Heart right ventricle (tissue), 16 donors: ENCODE results near the gene SLAMF9. TPM values are rescaled to one million over a fixed set of nuclear protein-coding genes. Genes with fewer than 3 reads are reported as not detected.

Experiments
- ATAC-seq, 8 donors: fragments of 200-7000 bp; cut with Tn5 transposase; one replicate each; pipeline ENCODE4 v1.9.1; 2020; ENCODE audit warnings: mild to moderate bottlenecking in 8 of 8, moderate library complexity in 8 of 8, moderate number of reproducible peaks in 1 of 8
- DNase-seq, 2 donors: peaks; one replicate each; pipeline ENCODE4 v3.0.0-alpha.2; 2020
- H3K27ac ChIP-seq, 10 donors: fragments of 200-600 bp; sonication (generic) in 2 of 10; one replicate each; pipeline versions ENCODE4 v1.5.0 to v1.8.0; 2020 to 2022; ENCODE audit warnings: mild to moderate bottlenecking in 3 of 10
- H3K27me3 ChIP-seq, 7 donors: fragments of 200-600 bp; one replicate each; pipeline ENCODE4 v1.8.0; 2021 to 2022; ENCODE audit warnings: mild to moderate bottlenecking in 2 of 7
- H3K36me3 ChIP-seq, 9 donors: fragments of 200-600 bp; sonication (generic) in 1 of 9; one replicate each; pipeline versions ENCODE4 v1.5.0 to v1.8.0; 2020 to 2022; ENCODE audit warnings: mild to moderate bottlenecking in 2 of 9
- H3K4me1 ChIP-seq, 9 donors: fragments of 200-600 bp; sonication (generic) in 1 of 9; one replicate each; pipeline versions ENCODE4 v1.5.0 to v1.8.0; 2020 to 2022; ENCODE audit warnings: mild to moderate bottlenecking in 4 of 9
- H3K4me3 ChIP-seq, 10 donors: fragments of 200-600 bp; sonication (generic) in 2 of 10; one replicate each; pipeline versions ENCODE4 v1.5.0 to v1.8.0; 2020 to 2022; ENCODE audit warnings: mild to moderate bottlenecking in 7 of 10, moderate library complexity in 2 of 10
- H3K9me3 ChIP-seq, 11 donors: fragments of 200-600 bp in 10 of 11; sonication (generic) in 2 of 11; one replicate each; pipeline versions ENCODE4 v1.5.0 to v1.8.0; 2013 to 2022; ENCODE audit warnings: mild to moderate bottlenecking in 2 of 11, control low read depth in 1 of 11, moderate library complexity in 1 of 11
- CTCF ChIP-seq, 9 donors: fragments of 200-600 bp; sonication (generic) in 2 of 9; IDR thresholded peaks; one replicate each; pipeline versions ENCODE4 v1.5.0 to v1.8.0; 2021 to 2022; ENCODE audit warnings: antibody characterized with exemption in 9 of 9, mild to moderate bottlenecking in 5 of 9, moderate library complexity in 1 of 9
- WGBS, 2 donors: extraction: QIAGEN DNeasy Blood & Tissue Kit; methylation state at CpG; one replicate each; pipeline ENCODE4 v1.1.7; 2013; ENCODE audit warnings: inconsistent platforms in 1 of 2; 5-methylcytosine and 5-hydroxymethylcytosine counted together
- intact Hi-C, 10 donors: fragments of 100-400 bp; cut with DNase I; formaldehyde crosslinking; loops; one replicate each; pipeline versions ENCODE4 v1.11.1 to v1.14.2; 2022
- polyA plus RNA-seq, 2 donors: library from polyadenylated mRNA; stranded (reverse); fragments of 200-250 nt; gene quantifications; one replicate each; pipeline ENCODE4 v1.2.3, GENCODE V29; 2013
- total RNA-seq, 10 donors: library from RNA; stranded (reverse); fragmentation: NEBNext Ultra II Directional in 3 of 10; extraction: Animal tissue kit (Norgen Biotek cat#: 25700) in 3 of 10; gene quantifications; one replicate each; pipeline versions ENCODE4 v1.2.1 to v1.2.4, GENCODE V29; 2021 to 2023
- donor health status: Arrhythmogenic right ventricular cardiomyopathy.
- donor health status: ischemic (EF 13 %, LVEDD 7.1; RV severe dilation, severe dysfunction).
- donor health status: healthy with polysubstance abuse.
- donor health status: DM: no; HTN: yes; CAD: no.
- donor health status: DM: no; HTN: no; CAD: no.
- donor health status: ischemic (EF 25% LVEDD 6.9; RV normal size, moderate dysfunction).
- donor health status: ischemic (EF 25% LVEDD 5.7; RV mildly dilated, moderate dysfunction).
- donor health status: healthy.
- donor health status: DM: yes; HTN: yes; CAD: no.
- donor health status: Ischemic cardiomyopathy.
- donor health status: ischemic (EF 35%, LVEDD 5.7; RV mildly dilated, moderate dysfunction).
- donor health status: nonischemic (EF 11% LVEDD 7.7; RV severe dilation, severe dysfunction).
- donor health status: DM: yes; HTN: yes; CAD: no.
- donor health status: PGD.
- donor health status: ischemic (EF 29% LVEDD 5.4; RV normal size, mild dysfunction).
- donor health status: nonischemic (EF 23%, LVEDD 6.1; RV moderate dilation, normal function).

Gene SLAMF9
- total and polyA plus RNA-seq, 12 donors, result 0.13 TPM; not detected in 11

- no peaks in the 10 kb centered on the region for H3K9me3 ChIP-seq
- H3K27ac ChIP-seq, result no peak overlapping the region
- no peak for DNase-seq
- intact Hi-C loops, result no loop called here
- no peak for TF ChIP-seq CTCF (IDR thresholded peaks at IDR 0.05)
- H3K36me3 ChIP-seq, result no peaks in the 10 kb centered on the region
- H3K4me1 ChIP-seq, result no peaks in the 10 kb centered on the region
- no peak for ATAC-seq
- H3K4me3 ChIP-seq, result no peak overlapping the region
- WGBS, 2 donors, result 79 to 82% methylated on average over 6 of the region's 6 CpGs
- H3K27me3 ChIP-seq, result peaks cover 0 to 38% (median 0%) of the 10 kb centered on the region in 7 donors
Observed at GRCh38 chr1:159973350-159973940, 19.4 kb upstream of the SLAMF9 start.

- no peak for DNase-seq
- no peak for TF ChIP-seq CTCF (IDR thresholded peaks at IDR 0.05)
Observed at GRCh38 chr1:159972443-159973205, 18.6 kb upstream of the SLAMF9 start.

GRCh38 chr1:159970932-159971342 lies 16.9 kb upstream of the SLAMF9 start:
- TF ChIP-seq CTCF (IDR thresholded peaks at IDR 0.05), result no peak
- H3K36me3 ChIP-seq, result no peaks in the 10 kb centered on the region
- H3K27ac ChIP-seq, result no peak overlapping the region
- H3K9me3 ChIP-seq, result no peaks in the 10 kb centered on the region
- H3K27me3 ChIP-seq, result peaks cover 0 to 42% (median 0%) of the 10 kb centered on the region in 7 donors
- ATAC-seq (peak in 2 of 8 donors; percentile 33 to 67), DNase-seq (no peak)
- intact Hi-C loops, result no loop called here
- no peaks in the 10 kb centered on the region for H3K4me1 ChIP-seq
- WGBS, 2 donors, result 38 to 39% methylated on average over 9 of the region's 9 CpGs
- no peak overlapping the region for H3K4me3 ChIP-seq

More at GRCh38 chr1:159972443-159973205, 18.6 kb upstream of the SLAMF9 start:
- H3K9me3 ChIP-seq, result no peaks in the 10 kb centered on the region
- WGBS, 2 donors, result 86 to 92% methylated on average over 8 of the region's 8 CpGs
- no peaks in the 10 kb centered on the region for H3K36me3 ChIP-seq
- peaks cover 0 to 40% (median 0%) of the 10 kb centered on the region in 7 donors for H3K27me3 ChIP-seq
- intact Hi-C loops, result no loop called here
- H3K27ac ChIP-seq, result no peak overlapping the region
- no peak overlapping the region for H3K4me3 ChIP-seq
- no peaks in the 10 kb centered on the region for H3K4me1 ChIP-seq
- no peak for ATAC-seq

- 93% methylated on average over 3 of the region's 3 CpGs for WGBS, 2 donors
- ATAC-seq (no peak), DNase-seq (no peak)
- H3K4me1 ChIP-seq, result no peaks in the 10 kb centered on the region
- intact Hi-C loops, result no loop called here
- no peaks in the 10 kb centered on the region for H3K9me3 ChIP-seq
- no peaks in the 10 kb centered on the region for H3K36me3 ChIP-seq
- H3K27ac ChIP-seq, result no peak overlapping the region
- no peak for TF ChIP-seq CTCF (IDR thresholded peaks at IDR 0.05)
- peaks cover 0 to 36% (median 6%) of the 10 kb centered on the region in 7 donors for H3K27me3 ChIP-seq
- no peak overlapping the region for H3K4me3 ChIP-seq
Observed at GRCh38 chr1:159968901-159969300, 14.9 kb upstream of the SLAMF9 start.
